Measurements from ENCODE around the gene INPP5E. TPM values are rescaled to one million over a fixed set of nuclear protein-coding genes. Genes with fewer than 3 reads are reported as not detected.

Gene INPP5E
- total RNA-seq, 1 donor from 2014 or later: 24.0 TPM

DNA sequence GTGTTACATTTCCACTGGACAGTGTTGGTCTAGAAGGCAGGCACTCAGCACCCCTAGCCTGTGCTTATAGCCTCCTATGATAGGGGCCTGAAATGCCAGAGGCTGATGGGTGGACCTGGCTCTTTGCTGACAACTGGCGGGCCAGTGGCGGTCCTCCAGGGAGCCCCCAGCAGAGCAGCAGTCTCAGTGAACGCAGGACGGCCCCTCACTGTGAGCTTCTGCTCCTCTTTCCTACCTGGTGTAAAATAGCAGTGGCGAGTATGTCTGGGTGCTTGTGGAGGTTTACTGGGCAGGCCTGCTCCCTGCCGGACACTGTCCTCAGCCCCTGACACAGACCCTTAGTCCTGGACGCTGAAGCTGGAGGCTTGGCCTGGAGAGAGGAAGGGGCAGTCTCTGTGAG is 46.5 kb upstream of the INPP5E start:
- no peaks in the 10 kb centered on the region for H3K27me3 Mint-ChIP-seq
- DNase-seq (ENCODE audit: extremely low spot score, unreplicated experiment): no peak
- H3K36me3 Mint-ChIP-seq: no peaks in the 10 kb centered on the region
- peaks cover 8% of the 10 kb centered on the region for H3K4me1 Mint-ChIP-seq (ENCODE audit: unreplicated experiment)
- H3K27ac Mint-ChIP-seq: no peak overlapping the region
- H3K4me3 Mint-ChIP-seq: no peak overlapping the region
- TF ChIP-seq, protein P1, sequence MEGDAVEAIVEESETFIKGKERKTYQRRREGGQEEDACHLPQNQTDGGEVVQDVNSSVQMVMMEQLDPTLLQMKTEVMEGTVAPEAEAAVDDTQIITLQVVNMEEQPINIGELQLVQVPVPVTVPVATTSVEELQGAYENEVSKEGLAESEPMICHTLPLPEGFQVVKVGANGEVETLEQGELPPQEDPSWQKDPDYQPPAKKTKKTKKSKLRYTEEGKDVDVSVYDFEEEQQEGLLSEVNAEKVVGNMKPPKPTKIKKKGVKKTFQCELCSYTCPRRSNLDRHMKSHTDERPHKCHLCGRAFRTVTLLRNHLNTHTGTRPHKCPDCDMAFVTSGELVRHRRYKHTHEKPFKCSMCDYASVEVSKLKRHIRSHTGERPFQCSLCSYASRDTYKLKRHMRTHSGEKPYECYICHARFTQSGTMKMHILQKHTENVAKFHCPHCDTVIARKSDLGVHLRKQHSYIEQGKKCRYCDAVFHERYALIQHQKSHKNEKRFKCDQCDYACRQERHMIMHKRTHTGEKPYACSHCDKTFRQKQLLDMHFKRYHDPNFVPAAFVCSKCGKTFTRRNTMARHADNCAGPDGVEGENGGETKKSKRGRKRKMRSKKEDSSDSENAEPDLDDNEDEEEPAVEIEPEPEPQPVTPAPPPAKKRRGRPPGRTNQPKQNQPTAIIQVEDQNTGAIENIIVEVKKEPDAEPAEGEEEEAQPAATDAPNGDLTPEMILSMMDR (conservative IDR thresholded peaks at IDR 0.05): no peak
- H3K9me3 Mint-ChIP-seq: no peaks in the 10 kb centered on the region

DNA sequence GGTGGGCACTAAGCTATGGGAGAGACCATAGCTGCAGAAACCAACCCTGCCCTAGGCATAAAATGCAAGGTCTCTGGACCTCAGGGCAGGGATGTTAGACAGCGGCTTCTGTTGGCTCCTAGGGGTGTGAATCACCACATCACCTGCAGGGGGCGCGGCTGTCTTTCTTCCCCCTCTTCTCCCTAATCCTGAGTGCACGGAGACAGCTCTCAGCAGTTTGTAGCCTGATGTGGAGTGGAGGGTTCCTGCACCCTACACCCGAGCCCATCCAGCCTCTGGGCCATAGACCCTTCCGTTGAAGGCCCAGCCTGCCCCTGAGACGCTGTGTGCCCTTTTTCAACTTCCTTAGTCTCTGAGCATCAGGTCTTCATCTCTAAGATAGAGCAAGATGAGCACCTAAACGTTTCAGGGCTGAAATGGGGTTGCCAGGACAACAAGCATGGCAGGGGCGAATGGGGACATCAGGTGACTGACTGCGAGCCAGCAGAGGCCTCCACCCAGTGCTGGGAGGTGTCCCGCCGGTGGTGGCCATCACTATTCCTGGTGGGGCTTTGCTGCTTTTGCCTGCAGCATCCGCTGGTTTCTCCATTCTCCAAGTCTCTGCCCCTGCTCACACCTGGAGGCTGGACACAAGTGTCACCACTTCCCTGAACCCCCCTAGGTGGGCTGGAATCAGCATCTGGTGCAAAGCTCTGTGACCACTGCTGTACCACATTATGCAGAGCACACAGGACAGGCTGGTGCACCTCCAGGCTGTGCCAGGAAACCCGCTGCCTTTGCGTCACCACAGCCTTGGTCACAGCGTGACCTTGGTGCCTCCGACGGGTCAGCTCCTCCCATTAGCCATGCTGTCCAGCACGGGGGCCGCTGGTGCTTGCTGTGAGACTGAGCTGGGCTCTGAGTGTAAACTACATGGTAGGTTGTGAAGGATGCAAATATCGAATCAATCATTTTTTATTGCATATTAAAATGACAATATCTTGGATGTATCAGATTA is 45.7 kb upstream of the INPP5E start:
- DNase-seq (ENCODE audit: extremely low spot score, unreplicated experiment): peak; percentile 91
- peaks cover 9% of the 10 kb centered on the region for H3K4me1 Mint-ChIP-seq (ENCODE audit: unreplicated experiment)
- no peaks in the 10 kb centered on the region for H3K9me3 Mint-ChIP-seq
- no peaks in the 10 kb centered on the region for H3K27me3 Mint-ChIP-seq
- peak overlapping the region; percentile 81 for H3K4me3 Mint-ChIP-seq
- TF ChIP-seq, protein P1 (conservative IDR thresholded peaks at IDR 0.05): peak; percentile 94
- peak overlapping the region; percentile 89 for H3K27ac Mint-ChIP-seq
- no peaks in the 10 kb centered on the region for H3K36me3 Mint-ChIP-seq

DNA sequence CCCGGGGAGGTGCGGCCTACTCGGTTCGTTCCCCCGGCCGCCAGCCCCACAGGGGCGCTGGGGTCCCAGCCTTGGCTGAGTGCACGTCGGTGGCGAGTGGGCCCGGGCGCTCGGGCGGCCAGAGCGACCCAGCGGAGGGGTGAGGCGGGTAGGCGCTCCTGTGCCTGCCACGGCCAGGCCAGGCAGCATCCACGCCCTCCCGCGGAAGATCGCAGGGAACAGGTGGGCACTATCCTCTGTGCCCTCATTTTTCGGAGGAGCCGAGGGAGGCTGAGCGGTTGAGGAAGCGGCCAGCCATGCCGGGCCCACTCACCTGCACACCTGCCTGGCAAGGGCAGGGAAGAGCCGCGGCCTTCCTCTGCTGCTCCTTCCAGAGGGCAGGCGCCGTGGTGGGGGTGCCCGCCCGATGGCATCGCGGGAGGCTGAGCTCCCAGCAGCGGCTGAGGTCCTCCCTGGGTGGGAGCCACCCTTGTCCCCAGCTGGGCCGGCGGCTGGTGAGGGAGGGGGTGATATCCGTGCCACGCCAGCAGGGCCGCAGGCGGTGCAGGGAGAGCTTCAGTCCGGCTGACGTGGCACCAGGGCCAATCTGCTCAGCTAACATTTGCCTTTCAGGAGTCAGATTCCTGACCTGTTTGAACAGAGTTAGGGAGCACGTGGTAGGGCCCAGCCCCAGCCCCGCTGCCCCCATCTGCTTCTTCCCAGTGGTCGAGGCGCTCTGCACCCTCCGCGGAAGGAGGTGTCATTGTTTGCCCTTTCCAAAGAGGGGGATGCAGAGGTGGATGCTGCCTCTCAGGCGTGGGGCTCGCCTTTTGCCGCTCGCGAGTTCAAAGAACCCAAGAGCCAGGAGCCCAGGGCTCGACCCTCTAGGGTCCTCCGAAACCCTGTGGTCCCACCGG is 44.8 kb upstream of the INPP5E start:
- Mint-ChIP-seq H3K4me1 (ENCODE audit: unreplicated experiment) (peaks cover 14% of the 10 kb centered on the region), H3K27me3 (no peaks in the 10 kb centered on the region), H3K9me3 (no peaks in the 10 kb centered on the region), H3K27ac (peak overlapping the region; percentile 89), H3K36me3 (no peaks in the 10 kb centered on the region), H3K4me3 (peak overlapping the region; percentile 81)
- DNase-seq (ENCODE audit: extremely low spot score, unreplicated experiment): no peak
- TF ChIP-seq, protein P1 (conservative IDR thresholded peaks at IDR 0.05): no peak

DNA sequence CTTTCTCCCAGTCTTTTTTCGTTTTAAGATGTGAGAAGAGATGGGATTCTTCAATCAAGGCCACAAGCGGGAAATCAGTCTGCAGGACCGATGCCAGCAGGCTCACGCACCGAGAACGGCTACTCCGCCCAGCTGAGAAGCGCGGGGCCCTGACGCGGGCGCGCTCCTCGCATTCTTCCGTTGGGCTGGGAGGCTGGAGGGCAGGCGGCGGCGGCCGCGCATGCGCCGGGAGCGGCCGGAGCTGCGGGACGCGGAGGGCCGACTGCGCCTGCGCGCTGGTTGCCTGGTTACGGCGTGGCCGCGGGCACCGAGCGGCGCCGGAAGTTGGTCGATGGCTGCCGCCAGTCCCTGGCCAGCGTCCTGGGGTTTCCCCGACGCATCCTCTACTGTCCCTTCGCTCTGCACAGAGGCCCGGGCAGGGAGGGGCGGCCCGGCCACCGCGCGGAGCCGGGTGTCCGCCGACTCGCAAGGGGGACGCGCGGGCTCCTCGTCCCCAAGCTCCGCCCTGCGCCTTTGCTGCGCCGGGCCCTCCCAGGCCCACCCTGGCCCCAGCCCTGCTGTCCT is 44.0 kb upstream of the INPP5E start:
- TF ChIP-seq, protein P1 (conservative IDR thresholded peaks at IDR 0.05): no peak
- H3K4me3 Mint-ChIP-seq: peak overlapping the region; percentile 96
- H3K27me3 Mint-ChIP-seq: no peaks in the 10 kb centered on the region
- H3K27ac Mint-ChIP-seq: peak overlapping the region; percentile 95
- H3K36me3 Mint-ChIP-seq: no peaks in the 10 kb centered on the region
- peak; percentile 99 for DNase-seq (ENCODE audit: extremely low spot score, unreplicated experiment)
- peaks cover 19% of the 10 kb centered on the region for H3K4me1 Mint-ChIP-seq (ENCODE audit: unreplicated experiment)
- H3K9me3 Mint-ChIP-seq: no peaks in the 10 kb centered on the region

All from type B pancreatic cell (in vitro differentiated cells).